A673 (cell line): ENCODE measurements around the gene CELF1. TPM values are rescaled to one million over a fixed set of nuclear protein-coding genes. Genes with fewer than 3 reads are reported as not detected.

ENCODE experiments used
- BruUV-seq: library from RNA; stranded (reverse); fragments of 400-500 nt; replicated peaks from 2 replicates; lab custom pipeline; 2021; lab: Mats Ljungman, UMichigan
- CTCF ChIA-PET: fragments of 300-600 bp; sonication (Branson Sonifier 250); formaldehyde crosslinking; loops from one replicate; lab custom pipeline; 2022; ENCODE audit warnings: antibody characterized with exemption; lab: Charles Lee
- POLR2A ChIA-PET: fragments of 300-600 bp; sonication (Branson Sonifier 250); formaldehyde crosslinking; loops from one replicate; lab custom pipeline; 2022; ENCODE audit warnings: antibody characterized with exemption; ENCODE audit not compliant: low non-redundant PET; lab: Charles Lee
- DNase-seq: peaks from one replicate; pipeline ENCODE4 v3.0.0-alpha.2; 2015; ENCODE audit warnings: low spot score
- H3K27ac ChIP-seq: fragments of 200-600 bp; sonication (generic); 2 replicates; pipeline ENCODE4 v1.5.1; 2016; ENCODE audit warnings: mixed run types, low read depth, mild to moderate bottlenecking, mixed read lengths, antibody characterized with exemption, low read length; ENCODE audit not compliant: poor library complexity, severe bottlenecking
- H3K27me3 ChIP-seq: fragments of 200-600 bp; sonication (generic); replicated peaks from 2 replicates; pipeline ENCODE4 v1.6.1; 2017; ENCODE audit warnings: mixed run types, low read depth, mild to moderate bottlenecking, mixed read lengths, antibody characterized with exemption, low read length; ENCODE audit not compliant: insufficient read depth, poor library complexity
- H3K36me3 ChIP-seq: fragments of 200-600 bp; sonication (generic); 2 replicates; pipeline ENCODE4 v1.6.1; 2016; ENCODE audit warnings: mixed run types, mild to moderate bottlenecking, mixed read lengths, antibody characterized with exemption, low read length; ENCODE audit not compliant: insufficient read depth, poor library complexity, severe bottlenecking
- H3K4me1 ChIP-seq: fragments of 200-600 bp; sonication (generic); 2 replicates; pipeline ENCODE4 v1.6.1; 2017; ENCODE audit warnings: mixed run types, mild to moderate bottlenecking, mixed read lengths, antibody characterized with exemption, low read length; ENCODE audit not compliant: insufficient read depth, poor library complexity, severe bottlenecking
- H3K4me3 ChIP-seq: fragments of 200-600 bp; sonication (generic); 2 replicates; pipeline ENCODE4 v1.5.1; 2016; ENCODE audit warnings: low read depth, mixed run types, mild to moderate bottlenecking, mixed read lengths, low read length; ENCODE audit not compliant: poor library complexity, severe bottlenecking
- H3K9me3 ChIP-seq: fragments of 200-600 bp; sonication (generic); 2 replicates; pipeline ENCODE4 v1.6.1; 2016; ENCODE audit warnings: mixed run types, low read depth, mild to moderate bottlenecking, mixed read lengths, antibody characterized with exemption, low read length; ENCODE audit not compliant: poor library complexity, severe bottlenecking
- CTCF ChIP-seq: fragments of 300-800, 200-600 bp; sonication (generic); conservative IDR thresholded peaks from 2 replicates; pipeline ENCODE4 v1.5.1; 2017; ENCODE audit warnings: low read depth, mild to moderate bottlenecking, antibody characterized with exemption, low read length, moderate library complexity, mixed read lengths
- EZH2 ChIP-seq: fragments of 200-600 bp; sonication (generic); IDR thresholded peaks from 2 replicates; pipeline ENCODE4 v1.6.1; 2017; ENCODE audit warnings: borderline replicate concordance, low read depth, mild to moderate bottlenecking, mixed read lengths, antibody characterized with exemption, low read length; ENCODE audit not compliant: poor library complexity, severe bottlenecking
- intact Hi-C: fragments of 100-400 bp; cut with micrococcal nuclease; formaldehyde crosslinking; loops from one replicate; pipeline ENCODE4 v1.10.0; 2022; ENCODE audit not compliant: unreplicated experiment
- total RNA-seq: library from RNA; stranded (reverse); gene quantifications from 2 replicates; pipeline ENCODE4 v1.2.3, GENCODE V29; 2021

CELF1 gene
- total RNA-seq, 1 experiment from 2014 or later = 257 TPM

- H3K27ac ChIP-seq = no peak overlapping the region
- TF ChIP-seq CTCF (no peak), EZH2 (no peak)
- H3K36me3 ChIP-seq = peaks cover 39% of the 10 kb centered on the region
- H3K4me1 ChIP-seq = peaks cover 63% of the 10 kb centered on the region
- DNase-seq = no peak
- H3K4me3 ChIP-seq = no peak overlapping the region
- no peaks in the 10 kb centered on the region for H3K9me3 ChIP-seq
- no peaks in the 10 kb centered on the region for H3K27me3 ChIP-seq
- CTCF ChIA-PET = no interaction called here
- POLR2A ChIA-PET = interaction anchor here (1.0 kb wide), 1 partner anchor 17 kb away, joined by 4 read pairs; no protein-coding TSS in a partner anchor
- no TSS peak for BruUV-seq
- intact Hi-C loops = no loop called here
Measured at GRCh38 chr11:47498149-47498548, 54.8 kb downstream of the CELF1 start.

GRCh38 chr11:47496808-47497207 lies 56.1 kb downstream of the CELF1 start:
- Histone ChIP-seq H3K4me3 (no peak overlapping the region), H3K9me3 (no peaks in the 10 kb centered on the region), H3K36me3 (peaks cover 37% of the 10 kb centered on the region), H3K27ac (peak overlapping the region; percentile 57), H3K27me3 (no peaks in the 10 kb centered on the region), H3K4me1 (peaks cover 58% of the 10 kb centered on the region)
- BruUV-seq = no TSS peak
- TF ChIP-seq EZH2 (no peak), CTCF (no peak)
- intact Hi-C loops = no loop called here
- ChIA-PET CTCF (no interaction called here), POLR2A (no interaction called here)
- DNase-seq = no peak

- no peak for DNase-seq
- CTCF ChIA-PET = interaction anchor here (0.6 kb wide), 1 partner anchor 122 kb away, joined by 4 read pairs; no protein-coding TSS in a partner anchor
- BruUV-seq = no TSS peak
- peaks cover 35% of the 10 kb centered on the region for H3K36me3 ChIP-seq
- POLR2A ChIA-PET = no interaction called here
- peaks cover 58% of the 10 kb centered on the region for H3K4me1 ChIP-seq
- peak overlapping the region; percentile 57 for H3K27ac ChIP-seq
- no peaks in the 10 kb centered on the region for H3K9me3 ChIP-seq
- H3K27me3 ChIP-seq = no peaks in the 10 kb centered on the region
- intact Hi-C loops = no loop called here
- no peak overlapping the region for H3K4me3 ChIP-seq
- TF ChIP-seq CTCF (no peak), EZH2 (no peak)
Measured at GRCh38 chr11:47495856-47496217, 57.1 kb downstream of the CELF1 start.
